H1 (cell line): ENCODE measurements around the gene PTGDR2. TPM values are rescaled to one million over a fixed set of nuclear protein-coding genes. Genes with fewer than 3 reads are reported as not detected.

Source experiments
- CTCF ChIA-PET: fragments of 300-600 bp; sonication (Branson Sonifier 250); formaldehyde crosslinking; loops from one replicate; lab custom pipeline; 2021; ENCODE audit not compliant: partially characterized antibody; lab: Charles Lee
- POLR2A ChIA-PET: fragments of 300-600 bp; sonication (Branson Sonifier 250); formaldehyde crosslinking; loops from one replicate; lab custom pipeline; 2021; ENCODE audit warnings: inconsistent platforms; ENCODE audit not compliant: partially characterized antibody; lab: Charles Lee
- DNase-seq, 2 experiments: peaks; one replicate each; pipeline versions ENCODE4 v3.0.0 to v3.0.0-alpha.2; 2010 to 2022; ENCODE audit warnings: low spot score in 2 of 2, low read depth in 1 of 2, mixed read lengths in 1 of 2
- FAIRE-seq: peaks from 2 replicates; lab custom pipeline; 2011; peaks lifted over from hg19 to GRCh38; lab: Jason Lieb, UNC
- H2AFZ ChIP-seq: 2 replicates; pipeline ENCODE4 v1.8.1; 2012; ENCODE audit warnings: low read length, inconsistent platforms
- H2AK5ac ChIP-seq: 2 replicates; pipeline ENCODE4 v1.6.1; 2013; ENCODE audit warnings: low read depth, low read length
- H2BK120ac ChIP-seq: replicated peaks from 2 replicates; pipeline ENCODE3; 2013; ENCODE audit warnings: low read depth, low read length, inconsistent platforms
- H2BK12ac ChIP-seq: 2 replicates; pipeline ENCODE4 v1.6.1; 2013; ENCODE audit warnings: low read depth, low read length
- H2BK15ac ChIP-seq: 2 replicates; pipeline ENCODE4 v1.6.1; 2013; ENCODE audit warnings: low read length
- H2BK20ac ChIP-seq: 2 replicates; pipeline ENCODE4 v1.6.1; 2013; ENCODE audit warnings: low read length
- H2BK5ac ChIP-seq: 2 replicates; pipeline ENCODE4 v1.6.1; 2013; ENCODE audit warnings: low read depth, low read length
- H3K14ac ChIP-seq: 2 replicates; pipeline ENCODE4 v1.6.1; 2013; ENCODE audit warnings: inconsistent platforms; ENCODE audit not compliant: insufficient read length
- H3K18ac ChIP-seq: 2 replicates; pipeline ENCODE4 v1.6.1; 2013; ENCODE audit warnings: low read length; ENCODE audit errors: extremely low read depth
- H3K23ac ChIP-seq: 2 replicates; pipeline ENCODE4 v1.6.1; 2013; ENCODE audit warnings: inconsistent platforms; ENCODE audit not compliant: insufficient read length
- H3K23me2 ChIP-seq: 2 replicates; pipeline ENCODE4 v1.6.1; 2013; ENCODE audit warnings: low read depth, low read length
- H3K27ac ChIP-seq: 2 replicates; pipeline ENCODE4 v1.6.1; 2011; ENCODE audit warnings: low read depth, low read length, inconsistent platforms
- H3K27me3 ChIP-seq, 4 experiments: replicated peaks in 1 of 4; 1 replicate in 1 of 4; 2 replicates in 3 of 4; pipeline versions ENCODE4 v1.6.1 to v1.8.1; 2011 to 2013; ENCODE audit warnings: low read length in 3 of 4, mild to moderate bottlenecking in 3 of 4, inconsistent platforms in 2 of 4, mixed read lengths in 2 of 4, moderate library complexity in 1 of 4; ENCODE audit not compliant: control insufficient read depth in 3 of 4, insufficient read depth in 3 of 4; ENCODE audit errors: extremely low read depth in 1 of 4
- H3K36me3 ChIP-seq, 4 experiments: 2 replicates each; pipeline versions ENCODE4 v1.6.1 to v1.8.1; 2011 to 2013; ENCODE audit warnings: mild to moderate bottlenecking in 4 of 4, low read length in 3 of 4, moderate library complexity in 2 of 4, control low read depth in 1 of 4, inconsistent platforms in 1 of 4; ENCODE audit not compliant: insufficient read depth in 4 of 4, control insufficient read depth in 2 of 4
- H3K4ac ChIP-seq: replicated peaks from 2 replicates; pipeline ENCODE3; 2013; ENCODE audit warnings: low read length, low read depth, mixed read lengths, inconsistent platforms; ENCODE audit not compliant: insufficient read length
- H3K4me1 ChIP-seq, 4 experiments: replicated peaks in 1 of 4; 1 replicate in 1 of 4; 2 replicates in 3 of 4; pipeline versions ENCODE4 v1.6.1 to v1.8.1; 2011 to 2013; ENCODE audit warnings: low read length in 3 of 4, inconsistent platforms in 2 of 4, mixed read lengths in 1 of 4; ENCODE audit not compliant: insufficient read depth in 4 of 4, control insufficient read depth in 3 of 4
- H3K4me2 ChIP-seq, 2 experiments: 2 replicates each; pipeline versions ENCODE4 v1.6.1 to v1.8.1; 2011 to 2013; ENCODE audit warnings: low read depth in 2 of 2, low read length in 2 of 2, control low read depth in 1 of 2, inconsistent platforms in 1 of 2, mild to moderate bottlenecking in 1 of 2; ENCODE audit not compliant: insufficient read depth in 1 of 2
- H3K4me3 ChIP-seq, 4 experiments: fragments of 200-600, 300-600 bp in 1 of 4; sonication (generic), shearing (Covaris generic), sonication (Bioruptor Twin) in 1 of 4; 2 replicates each; pipeline versions ENCODE4 v1.5.1 to v1.8.1; 2011 to 2016; ENCODE audit warnings: low read length in 4 of 4, low read depth in 3 of 4, control low read depth in 2 of 4, inconsistent platforms in 2 of 4, mild to moderate bottlenecking in 2 of 4, mixed read lengths in 1 of 4, moderate library complexity in 1 of 4; ENCODE audit not compliant: insufficient read depth in 2 of 4; ENCODE audit errors: extremely low read depth in 1 of 4
- H3K56ac ChIP-seq: replicated peaks from 2 replicates; pipeline ENCODE3; 2013; ENCODE audit warnings: low read depth, mild to moderate bottlenecking, mixed read lengths, low read length, inconsistent platforms; ENCODE audit not compliant: insufficient read length
- H3K79me1 ChIP-seq: 2 replicates; pipeline ENCODE4 v1.6.1; 2013; ENCODE audit warnings: low read depth, low read length, control low read depth
- H3K79me2 ChIP-seq, 2 experiments: 2 replicates each; pipeline versions ENCODE4 v1.6.1 to v1.8.1; 2012 to 2013; ENCODE audit warnings: low read length in 2 of 2, mild to moderate bottlenecking in 2 of 2, inconsistent platforms in 1 of 2; ENCODE audit not compliant: insufficient read depth in 2 of 2, control insufficient read depth in 1 of 2
- H3K9ac ChIP-seq, 4 experiments: replicated peaks in 1 of 4; 1 replicate in 1 of 4; 2 replicates in 3 of 4; pipeline versions ENCODE4 v1.6.1 to v1.8.1; 2011 to 2013; ENCODE audit warnings: low read depth in 3 of 4, low read length in 3 of 4, control low read depth in 2 of 4, mild to moderate bottlenecking in 2 of 4, moderate library complexity in 2 of 4, inconsistent platforms in 1 of 4; ENCODE audit errors: extremely low read depth in 1 of 4
- H3K9me3 ChIP-seq, 2 experiments: 2 replicates each; pipeline versions ENCODE4 v1.6.1 to v1.8.1; 2012 to 2013; ENCODE audit warnings: mild to moderate bottlenecking in 2 of 2, moderate library complexity in 2 of 2, control low read depth in 1 of 2, inconsistent platforms in 1 of 2, low read depth in 1 of 2, low read length in 1 of 2, mixed read lengths in 1 of 2; ENCODE audit not compliant: insufficient read depth in 2 of 2
- H4K20me1 ChIP-seq, 2 experiments: replicated peaks in 1 of 2; 2 replicates each; pipeline versions ENCODE3 to v1.8.1; 2011 to 2013; ENCODE audit warnings: inconsistent platforms in 2 of 2, low read length in 2 of 2, mild to moderate bottlenecking in 1 of 2; ENCODE audit not compliant: insufficient read depth in 2 of 2, control insufficient read depth in 1 of 2
- H4K5ac ChIP-seq: 2 replicates; pipeline ENCODE4 v1.6.1; 2013; ENCODE audit warnings: low read length, low read depth, mixed read lengths, inconsistent platforms; ENCODE audit not compliant: insufficient read length
- H4K8ac ChIP-seq: 2 replicates; pipeline ENCODE4 v1.8.0; 2013; ENCODE audit warnings: mild to moderate bottlenecking, moderate library complexity, low read length, inconsistent platforms; ENCODE audit not compliant: insufficient read depth; ENCODE audit errors: extremely low read depth
- H4K91ac ChIP-seq: replicated peaks from 2 replicates; pipeline ENCODE3; 2013; ENCODE audit warnings: low read length, mixed read lengths, inconsistent platforms; ENCODE audit not compliant: insufficient read length
- ASH2L ChIP-seq: fragments of 200-600, 300-600 bp; sonication (generic); IDR thresholded peaks from one replicate; pipeline ENCODE4 v1.7.1; 2017; ENCODE audit warnings: low read length
- ATF3 ChIP-seq: IDR thresholded peaks from 2 replicates; pipeline ENCODE4 v1.6.1; 2011; ENCODE audit warnings: low read depth, mild to moderate bottlenecking, low read length; ENCODE audit not compliant: insufficient read depth
- CBX5 ChIP-seq: fragments of 300-800, 300-1000 bp; sonication (generic); IDR thresholded peaks from 2 replicates; pipeline ENCODE4 v1.7.1; 2016; ENCODE audit warnings: antibody characterized with exemption, low read length, low read depth
- HDAC6 ChIP-seq: IDR thresholded peaks from one replicate; pipeline ENCODE4 v1.7.1; 2012; ENCODE audit warnings: low read depth, mild to moderate bottlenecking, inconsistent platforms, low read length, moderate library complexity
- JUN ChIP-seq: IDR thresholded peaks from 2 replicates; pipeline ENCODE4 v1.6.1; 2011; ENCODE audit warnings: low read depth, mild to moderate bottlenecking, improper control_type of control experiment, low read length
- KDM1A ChIP-seq: fragments of 200-600, 300-600 bp; sonication (generic); IDR thresholded peaks from 2 replicates; pipeline ENCODE4 v1.7.1; 2016; ENCODE audit warnings: mild to moderate bottlenecking, low read length, borderline replicate concordance
- MAFK ChIP-seq: IDR thresholded peaks from 2 replicates; pipeline ENCODE4 v1.6.1; 2012; ENCODE audit warnings: low read depth, mild to moderate bottlenecking, improper control_type of control experiment, low read length
- NRF1 ChIP-seq: IDR thresholded peaks from 2 replicates; pipeline ENCODE4 v1.6.1; 2011; ENCODE audit warnings: mild to moderate bottlenecking, low read depth, low read length, improper control_type of control experiment
- RAD21 ChIP-seq, 2 experiments: IDR thresholded peaks in 1 of 2; conservative IDR thresholded peaks in 1 of 2; 2 replicates each; pipeline ENCODE4 v1.6.1; 2011; ENCODE audit warnings: low read depth in 2 of 2, low read length in 2 of 2, improper control_type of control experiment in 1 of 2, inconsistent platforms in 1 of 2, mild to moderate bottlenecking in 1 of 2, moderate library complexity in 1 of 2
- RFX5 ChIP-seq: IDR thresholded peaks from 2 replicates; pipeline ENCODE4 v1.6.1; 2011; ENCODE audit warnings: low read depth, low read length, improper control_type of control experiment, borderline replicate concordance
- SAP30 ChIP-seq: fragments of 300-600 bp; sonication (generic); IDR thresholded peaks from 2 replicates; pipeline ENCODE4 v1.7.1; 2012; ENCODE audit warnings: low read length, moderate library complexity, mild to moderate bottlenecking, inconsistent platforms; ENCODE audit not compliant: insufficient read depth, insufficient replicate concordance
- SIN3A ChIP-seq, 2 experiments: IDR thresholded peaks in 1 of 2; conservative IDR thresholded peaks in 1 of 2; 2 replicates each; pipeline ENCODE4 v1.6.1; 2011 to 2012; ENCODE audit warnings: low read length in 2 of 2, improper control_type of control experiment in 1 of 2, low read depth in 1 of 2, mild to moderate bottlenecking in 1 of 2
- SIX5 ChIP-seq: IDR thresholded peaks from 2 replicates; pipeline ENCODE4 v1.6.1; 2011; ENCODE audit warnings: mild to moderate bottlenecking, low read depth, low read length
- TCF12 ChIP-seq: IDR thresholded peaks from 2 replicates; pipeline ENCODE4 v1.6.1; 2011; ENCODE audit warnings: low read depth, mild to moderate bottlenecking, low read length
- WGBS, 2 experiments: shearing (Covaris generic) in 1 of 2; methylation state at CpG; one replicate each; pipeline versions ENCODE4 v1.1.6 to v1.1.7; 2013 to 2015; ENCODE audit warnings: low lambda C conversion rate in 2 of 2, mixed read lengths in 2 of 2, inconsistent platforms in 1 of 2, low coverage in 1 of 2, missing lambda C conversion rate in 1 of 2; ENCODE audit not compliant: insufficient replicate concordance in 2 of 2, insufficient coverage in 1 of 2, insufficient read length in 1 of 2; ENCODE audit errors: extremely low coverage in 1 of 2, missing lambda C conversion rate in 1 of 2; 5-methylcytosine and 5-hydroxymethylcytosine counted together
- polyA plus RNA-seq, 7 experiments: library from polyadenylated mRNA; depleted of rRNA in 3 of 7; stranded (reverse) in 5 of 7; unstranded in 2 of 7; fragments of >200 nt in 5 of 7; fragments of 200-250 nt in 2 of 7; gene quantifications; 1 replicate in 5 of 7; 2 replicates in 1 of 7; 4 replicates in 1 of 7; pipeline versions ENCODE4 v1.2.1 to v1.2.3, GENCODE V29; 2011 to 2013; ENCODE audit warnings: missing spikeins in 2 of 7, mixed read lengths in 2 of 7
- total RNA-seq: library from RNA; stranded (reverse); fragmentation: NEBNext Ultra II Directional; extraction: Animal tissue kit (Norgen Biotek cat#: 25700); gene quantifications from 2 replicates; pipeline ENCODE4 v1.2.1, GENCODE V29; 2021

Gene PTGDR2
- total and polyA plus RNA-seq, 2 of the 8 experiments (the other 6 are each of a cell fraction or from before 2014, with no cell fraction given) = 0.20 TPM; not detected in 1

- H2BK20ac ChIP-seq = no peak overlapping the region
- H3K4ac ChIP-seq = no peak overlapping the region
- H4K91ac ChIP-seq = no peak overlapping the region
- H3K18ac ChIP-seq = no peak overlapping the region
- H3K27me3 ChIP-seq = no peaks in the 10 kb centered on the region
- no peaks in the 10 kb centered on the region for H3K36me3 ChIP-seq
- DNase-seq (no peak), FAIRE-seq (no peak)
- no peak overlapping the region for H2BK15ac ChIP-seq
- H4K8ac ChIP-seq = no peak overlapping the region
- H3K79me2 ChIP-seq = no peaks in the 10 kb centered on the region
- no peaks in the 10 kb centered on the region for H3K9me3 ChIP-seq
- no peak overlapping the region for H3K23ac ChIP-seq
- ChIA-PET CTCF (interaction anchor here (2.0 to 6.5 kb wide), 2 partner anchors 25 to 26 kb away, joined by 6 to 38 read pairs; no protein-coding TSS in a partner anchor), POLR2A (no interaction called here)
- H2AK5ac ChIP-seq = no peak overlapping the region
- H4K20me1 ChIP-seq = no peaks in the 10 kb centered on the region
- no peak overlapping the region for H3K27ac ChIP-seq
- no peak overlapping the region for H3K9ac ChIP-seq
- H3K56ac ChIP-seq = no peak overlapping the region
- H3K4me2 ChIP-seq = no peak overlapping the region
- H3K79me1 ChIP-seq = no peaks in the 10 kb centered on the region
- 83% methylated on average over 6 of the region's 9 CpGs; no CpG with 5 or more reads in 1 of the 2 experiments for WGBS, 2 experiments
- H2BK5ac ChIP-seq = no peak overlapping the region
- H2BK120ac ChIP-seq = no peak overlapping the region
- H3K23me2 ChIP-seq = no peaks in the 10 kb centered on the region
- no peak overlapping the region for H2AFZ ChIP-seq
- no peak overlapping the region for H2BK12ac ChIP-seq
- H3K4me1 ChIP-seq = no peaks in the 10 kb centered on the region
- H3K4me3 ChIP-seq = no peak overlapping the region
- no peak overlapping the region for H4K5ac ChIP-seq
- no peak overlapping the region for H3K14ac ChIP-seq
- TF ChIP-seq ASH2L = no peak
- no peak for TF ChIP-seq HDAC6
- TF ChIP-seq CBX5 = no peak
- TF ChIP-seq SAP30 = no peak
- TF ChIP-seq SIX5 = no peak
- TF ChIP-seq RFX5 = no peak
- TF ChIP-seq SIN3A (conservative IDR thresholded peaks at IDR 0.05 in 1 of 2, IDR thresholded peaks at IDR 0.05 in 1 of 2; ENCODE audit: low read depth in 1 of 2, low read length in 2 of 2) = no peak
- TF ChIP-seq TCF12 = no peak
- TF ChIP-seq RAD21 (IDR thresholded peaks at IDR 0.05 in 1 of 2, conservative IDR thresholded peaks at IDR 0.05 in 1 of 2; ENCODE audit: low read depth in 2 of 2, low read length in 2 of 2) = no peak
- no peak for TF ChIP-seq ATF3
- no peak for TF ChIP-seq NRF1
- no peak for TF ChIP-seq JUN
- TF ChIP-seq MAFK = no peak
- TF ChIP-seq KDM1A = no peak
Measured at GRCh38 chr11:60862171-60862570, 6.4 kb upstream of the PTGDR2 start.
